Activated naive CD4-positive, alpha-beta T cell treated with anti-CD3 and anti-CD28 coated beads, Interleukin-2, amount 50 U/mL, for 24 hours (primary cell): ENCODE measurements around the gene AMH.

Experiments
- H3K27ac Mint-ChIP-seq: one replicate; pipeline ENCODE4 v1.8.0; 2021; ENCODE audit warnings: mild to moderate bottlenecking, mixed read lengths
- H3K27me3 Mint-ChIP-seq: one replicate; pipeline ENCODE4 v1.8.0; 2021; ENCODE audit warnings: mixed read lengths
- H3K36me3 Mint-ChIP-seq: one replicate; pipeline ENCODE4 v1.8.0; 2021; ENCODE audit warnings: mixed read lengths
- H3K4me1 Mint-ChIP-seq: one replicate; pipeline ENCODE4 v1.8.0; 2021; ENCODE audit warnings: mixed read lengths
- H3K4me3 Mint-ChIP-seq: one replicate; pipeline ENCODE4 v1.8.0; 2021; ENCODE audit warnings: mild to moderate bottlenecking, mixed read lengths
- H3K9me3 Mint-ChIP-seq: one replicate; pipeline ENCODE4 v1.8.0; 2021; ENCODE audit warnings: mixed read lengths

The AMH gene

DNA sequence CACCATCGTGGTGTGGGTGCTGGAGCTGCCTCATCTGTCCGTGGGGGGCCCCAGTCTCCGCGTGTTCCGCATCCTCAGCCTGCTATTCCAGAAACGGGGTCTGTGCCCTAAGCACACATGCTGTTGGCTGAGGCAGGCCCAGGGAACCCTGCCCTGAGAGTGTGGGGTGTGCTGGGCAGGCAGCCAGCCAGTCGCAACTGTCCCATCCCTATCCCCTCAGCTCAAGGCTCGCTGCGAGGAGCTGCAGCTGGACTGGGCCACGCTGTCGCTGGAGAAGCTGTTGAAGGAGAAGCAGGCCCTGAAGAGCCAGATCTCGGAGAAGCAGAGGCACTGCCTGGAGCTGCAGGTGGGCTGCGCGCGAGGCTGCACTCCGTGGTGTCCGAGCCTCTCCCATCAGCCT, 34.9 kb upstream of the AMH start:
- Mint-ChIP-seq H3K4me3 (no peak overlapping the region), H3K9me3 (no peaks in the 10 kb centered on the region), H3K4me1 (peaks cover 15% of the 10 kb centered on the region), H3K27ac (no peak overlapping the region), H3K36me3 (peaks cover 7% of the 10 kb centered on the region), H3K27me3 (no peaks in the 10 kb centered on the region)

DNA sequence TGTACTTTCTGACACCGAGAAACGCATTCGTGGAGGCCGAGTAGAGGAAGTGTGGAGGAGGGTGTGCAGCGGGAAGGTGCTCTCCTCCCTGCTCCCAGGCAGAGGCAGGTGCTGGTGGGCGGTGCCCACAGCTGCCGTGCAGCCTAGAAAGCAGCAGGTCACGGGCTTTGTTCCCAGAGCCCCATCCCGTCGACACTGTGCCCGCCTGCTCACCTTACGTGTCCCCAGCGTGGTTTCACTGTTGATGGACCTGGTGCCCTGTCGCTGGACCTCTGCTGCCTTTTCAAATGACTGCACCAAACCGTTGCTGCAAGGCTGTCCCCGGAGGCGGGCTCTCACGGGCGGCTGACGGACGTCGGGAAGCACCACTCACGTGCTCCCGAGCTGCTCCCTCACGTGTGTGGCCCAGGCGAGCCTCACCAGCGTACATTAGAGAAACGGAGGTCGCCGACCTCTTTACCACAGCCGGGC, 33.8 kb upstream of the AMH start:
- Mint-ChIP-seq H3K27me3 (no peaks in the 10 kb centered on the region), H3K4me3 (peak overlapping the region; percentile 44), H3K4me1 (peaks cover 15% of the 10 kb centered on the region), H3K27ac (peak overlapping the region; percentile 23), H3K9me3 (no peaks in the 10 kb centered on the region), H3K36me3 (peaks cover 7% of the 10 kb centered on the region)

DNA sequence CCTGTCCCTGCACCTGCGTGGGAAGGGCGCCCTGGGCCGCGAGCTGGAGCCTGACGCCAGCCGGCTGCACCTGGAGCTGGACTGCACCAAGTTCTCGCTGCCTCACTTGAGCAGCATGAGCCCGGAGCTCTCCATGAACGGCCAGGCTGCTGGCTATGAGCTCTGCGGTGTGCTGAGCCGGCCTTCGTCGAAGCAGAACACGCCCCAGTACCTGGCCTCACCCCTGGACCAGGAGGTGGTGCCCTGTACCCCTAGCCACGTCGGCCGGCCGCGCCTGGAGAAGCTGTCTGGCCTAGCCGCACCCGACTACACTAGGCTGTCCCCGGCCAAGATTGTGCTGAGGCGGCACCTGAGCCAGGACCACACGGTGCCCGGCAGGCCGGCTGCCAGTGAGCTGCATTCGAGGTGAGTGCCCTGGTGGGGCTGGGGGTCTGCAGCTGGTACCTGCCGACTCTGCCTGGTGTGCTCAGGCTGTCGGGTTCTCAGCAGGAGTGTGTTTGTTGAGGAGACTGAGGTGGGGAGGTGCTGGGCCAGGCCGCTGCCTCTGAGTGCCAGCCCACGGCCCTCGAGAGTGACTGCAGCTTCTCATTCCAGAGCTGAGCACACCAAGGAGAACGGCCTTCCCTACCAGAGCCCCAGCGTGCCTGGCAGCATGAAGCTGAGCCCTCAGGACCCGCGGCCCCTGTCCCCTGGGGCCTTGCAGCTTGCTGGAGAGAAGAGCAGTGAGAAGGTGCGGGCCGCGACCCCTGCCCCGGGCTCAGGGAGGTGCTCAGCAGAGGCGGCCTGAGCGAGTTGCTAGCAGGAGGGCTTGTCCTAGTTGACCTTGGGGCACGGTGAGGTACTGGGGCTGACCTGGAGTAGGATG, 32.5 kb upstream of the AMH start:
- Mint-ChIP-seq H3K4me1 (peaks cover 15% of the 10 kb centered on the region), H3K27ac (peak overlapping the region; percentile 62), H3K9me3 (no peaks in the 10 kb centered on the region), H3K36me3 (peaks cover 7% of the 10 kb centered on the region), H3K27me3 (no peaks in the 10 kb centered on the region), H3K4me3 (no peak overlapping the region)

DNA sequence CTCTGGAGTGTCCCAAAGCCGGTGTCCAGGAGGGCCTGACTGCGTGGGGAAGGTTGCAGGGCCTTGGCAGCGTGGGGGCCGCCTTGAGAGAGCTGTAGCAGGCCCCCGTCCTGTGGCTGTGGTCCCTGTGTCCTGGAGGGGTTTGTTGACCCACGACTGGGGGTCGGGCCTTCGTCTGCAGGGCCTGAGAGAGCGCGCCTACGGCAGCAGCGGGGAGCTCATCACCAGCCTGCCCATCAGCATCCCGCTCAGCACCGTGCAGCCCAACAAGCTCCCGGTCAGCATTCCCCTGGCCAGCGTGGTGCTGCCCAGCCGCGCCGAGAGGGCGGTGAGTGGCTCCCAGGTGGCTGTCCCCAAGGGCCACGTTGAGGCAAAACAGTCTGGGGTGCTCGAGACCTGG, 31.5 kb upstream of the AMH start:
- Mint-ChIP-seq H3K36me3 (peaks cover 4% of the 10 kb centered on the region), H3K27me3 (no peaks in the 10 kb centered on the region), H3K27ac (no peak overlapping the region), H3K4me3 (no peak overlapping the region), H3K9me3 (no peaks in the 10 kb centered on the region), H3K4me1 (peaks cover 15% of the 10 kb centered on the region)

DNA sequence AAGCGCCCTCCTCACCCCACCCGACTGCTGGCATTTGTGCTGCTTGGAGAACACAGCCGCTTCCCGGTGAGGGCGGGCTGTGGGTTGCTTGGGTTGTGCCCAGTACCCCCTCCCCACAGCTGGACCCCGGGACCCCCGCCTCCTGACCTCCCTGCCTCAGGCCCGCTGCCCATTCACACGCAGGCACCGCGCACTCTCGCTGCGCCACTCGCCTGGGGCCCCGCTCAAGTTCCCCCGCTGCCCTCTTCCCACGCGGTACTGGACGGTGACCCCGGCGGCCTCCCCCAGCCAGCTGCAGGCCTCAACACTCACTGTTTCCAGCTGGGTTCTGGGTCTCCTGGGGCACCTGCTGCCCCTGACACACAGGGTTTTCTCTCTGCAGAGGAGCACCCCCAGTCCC, 29.4 kb upstream of the AMH start:
- Mint-ChIP-seq H3K9me3 (no peaks in the 10 kb centered on the region), H3K27ac (no peak overlapping the region), H3K36me3 (peaks cover 4% of the 10 kb centered on the region), H3K27me3 (no peaks in the 10 kb centered on the region), H3K4me3 (no peak overlapping the region), H3K4me1 (peaks cover 12% of the 10 kb centered on the region)

DNA sequence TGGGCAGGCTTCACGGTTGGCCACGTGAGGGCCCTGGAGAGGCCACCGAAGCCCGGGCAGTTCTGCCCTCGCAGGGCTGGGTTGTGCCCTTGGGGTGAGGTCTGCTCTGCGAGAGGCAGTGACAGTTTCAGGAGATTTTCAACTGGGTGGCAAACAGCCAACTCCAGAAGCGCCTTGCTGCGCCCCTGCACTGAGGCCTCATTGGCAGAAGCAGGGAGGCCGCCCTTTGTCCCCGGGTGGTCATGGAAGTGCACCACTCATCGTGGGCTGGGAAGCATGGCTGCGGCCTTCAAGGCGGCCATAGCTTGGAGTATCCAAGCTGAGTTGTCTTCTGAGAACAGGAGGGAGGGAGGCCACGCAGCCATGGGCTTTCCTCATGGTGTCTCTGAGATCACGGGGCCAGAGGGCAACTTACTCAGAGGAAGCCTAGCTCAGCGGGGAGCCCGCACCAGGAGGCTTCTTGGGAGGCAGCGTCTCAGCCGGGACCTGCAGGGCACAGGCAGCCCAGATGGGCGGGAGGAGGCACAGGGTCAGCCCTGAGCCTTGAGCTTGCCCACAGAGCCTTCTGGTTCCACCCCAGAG, 27.8 kb upstream of the AMH start:
- Mint-ChIP-seq H3K9me3 (no peaks in the 10 kb centered on the region), H3K4me3 (no peak overlapping the region), H3K27ac (no peak overlapping the region), H3K36me3 (peaks cover 3% of the 10 kb centered on the region), H3K27me3 (no peaks in the 10 kb centered on the region), H3K4me1 (no peaks in the 10 kb centered on the region)

DNA sequence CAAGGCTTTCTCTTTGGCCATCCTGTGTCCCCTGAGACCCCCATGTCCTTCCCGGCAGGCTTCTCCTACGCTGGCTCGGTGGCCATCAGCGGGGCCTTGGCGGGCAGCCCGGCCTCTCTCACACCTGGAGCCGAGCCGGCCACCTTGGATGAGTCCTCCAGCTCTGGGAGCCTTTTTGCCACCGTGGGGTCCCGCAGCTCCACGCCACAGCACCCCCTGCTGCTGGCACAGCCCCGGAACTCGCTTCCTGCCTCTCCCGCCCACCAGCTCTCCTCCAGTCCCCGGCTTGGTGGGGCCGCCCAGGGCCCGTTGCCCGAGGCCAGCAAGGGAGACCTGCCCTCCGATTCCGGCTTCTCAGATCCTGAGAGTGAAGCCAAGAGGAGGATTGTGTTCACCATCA, 27.2 kb upstream of the AMH start:
- no peaks in the 10 kb centered on the region for H3K9me3 Mint-ChIP-seq
- no peak overlapping the region for H3K27ac Mint-ChIP-seq
- H3K4me1 Mint-ChIP-seq: no peaks in the 10 kb centered on the region
- H3K36me3 Mint-ChIP-seq: peaks cover 3% of the 10 kb centered on the region
- no peaks in the 10 kb centered on the region for H3K27me3 Mint-ChIP-seq
- H3K4me3 Mint-ChIP-seq: no peak overlapping the region

DNA sequence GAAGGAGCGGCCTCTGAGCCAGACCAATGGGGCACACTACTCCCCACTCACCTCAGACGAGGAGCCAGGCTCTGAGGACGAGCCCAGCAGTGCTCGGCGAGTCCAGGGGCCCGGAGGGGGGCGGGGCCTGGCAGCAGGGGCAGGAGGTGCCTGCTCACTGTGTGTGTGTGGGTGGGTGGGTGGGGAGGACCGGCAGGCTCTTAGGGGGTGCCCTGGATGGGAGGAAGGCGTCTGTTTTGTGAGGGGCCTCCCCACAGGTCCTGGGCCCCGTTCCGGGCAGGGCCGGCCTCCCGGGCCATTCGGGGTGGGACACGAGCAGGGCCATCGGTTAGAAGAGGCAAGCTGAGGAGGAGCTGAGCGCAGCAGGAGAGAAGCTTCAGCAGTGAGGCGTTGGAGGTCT, 25.7 kb upstream of the AMH start:
- H3K4me1 Mint-ChIP-seq: no peaks in the 10 kb centered on the region
- H3K27me3 Mint-ChIP-seq: no peaks in the 10 kb centered on the region
- H3K27ac Mint-ChIP-seq: no peak overlapping the region
- H3K9me3 Mint-ChIP-seq: no peaks in the 10 kb centered on the region
- no peak overlapping the region for H3K4me3 Mint-ChIP-seq
- no peaks in the 10 kb centered on the region for H3K36me3 Mint-ChIP-seq

DNA sequence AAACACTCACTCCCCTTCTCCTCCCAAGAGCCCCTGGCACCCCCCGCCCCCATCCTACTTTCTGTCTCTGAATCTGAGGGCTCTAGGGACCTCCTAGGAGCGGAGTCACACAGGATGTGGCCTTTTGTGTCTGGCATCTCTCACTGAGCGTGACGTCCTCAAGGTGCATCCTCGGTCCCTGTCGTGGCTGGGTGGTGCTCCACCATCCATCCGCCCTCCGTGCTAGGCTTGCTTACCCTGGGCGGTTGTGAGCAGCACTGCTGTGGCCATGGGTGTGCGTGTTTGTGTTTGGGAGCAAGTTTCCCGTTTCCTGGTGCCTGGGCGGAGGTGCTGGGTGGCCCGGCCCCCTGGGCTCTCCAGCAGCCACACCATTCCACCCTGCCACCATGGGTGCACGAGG, 25.2 kb upstream of the AMH start:
- H3K4me1 Mint-ChIP-seq: no peaks in the 10 kb centered on the region
- no peaks in the 10 kb centered on the region for H3K9me3 Mint-ChIP-seq
- peaks cover 1% of the 10 kb centered on the region for H3K36me3 Mint-ChIP-seq
- H3K27me3 Mint-ChIP-seq: no peaks in the 10 kb centered on the region
- no peak overlapping the region for H3K4me3 Mint-ChIP-seq
- no peak overlapping the region for H3K27ac Mint-ChIP-seq

DNA sequence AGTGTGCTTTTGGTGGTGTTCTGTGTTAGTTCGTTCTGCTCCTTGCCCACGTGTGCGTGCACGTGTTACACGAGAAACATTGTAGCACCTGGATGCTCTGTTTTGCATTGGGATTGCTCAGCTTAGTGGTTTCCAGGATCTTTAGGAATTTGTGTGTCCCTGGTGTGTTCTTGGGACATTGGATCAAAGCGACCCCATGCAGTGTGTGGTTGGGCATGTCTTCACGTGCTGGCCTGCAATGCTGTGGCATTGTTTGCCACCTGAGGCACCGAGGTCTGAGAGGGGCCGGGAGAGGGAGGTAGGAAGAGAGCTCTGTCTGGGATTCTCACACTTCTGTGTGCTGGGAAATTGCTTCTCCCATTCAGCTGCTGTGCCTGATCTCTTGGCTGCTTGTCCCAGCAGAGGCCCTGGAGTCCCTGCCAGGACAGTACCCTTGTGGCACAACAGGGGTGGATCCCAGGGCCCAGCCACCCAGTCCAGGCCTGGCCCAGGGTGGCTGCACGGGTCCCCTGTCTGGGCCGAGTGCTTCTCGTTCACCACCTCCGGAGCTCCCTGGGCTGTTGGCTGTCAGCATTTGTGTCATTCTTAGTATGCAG, 24.3 kb upstream of the AMH start:
- H3K9me3 Mint-ChIP-seq: no peaks in the 10 kb centered on the region
- no peaks in the 10 kb centered on the region for H3K27me3 Mint-ChIP-seq
- no peaks in the 10 kb centered on the region for H3K4me1 Mint-ChIP-seq
- no peak overlapping the region for H3K4me3 Mint-ChIP-seq
- H3K27ac Mint-ChIP-seq: peak overlapping the region; percentile 35
- H3K36me3 Mint-ChIP-seq: peaks cover 1% of the 10 kb centered on the region

DNA sequence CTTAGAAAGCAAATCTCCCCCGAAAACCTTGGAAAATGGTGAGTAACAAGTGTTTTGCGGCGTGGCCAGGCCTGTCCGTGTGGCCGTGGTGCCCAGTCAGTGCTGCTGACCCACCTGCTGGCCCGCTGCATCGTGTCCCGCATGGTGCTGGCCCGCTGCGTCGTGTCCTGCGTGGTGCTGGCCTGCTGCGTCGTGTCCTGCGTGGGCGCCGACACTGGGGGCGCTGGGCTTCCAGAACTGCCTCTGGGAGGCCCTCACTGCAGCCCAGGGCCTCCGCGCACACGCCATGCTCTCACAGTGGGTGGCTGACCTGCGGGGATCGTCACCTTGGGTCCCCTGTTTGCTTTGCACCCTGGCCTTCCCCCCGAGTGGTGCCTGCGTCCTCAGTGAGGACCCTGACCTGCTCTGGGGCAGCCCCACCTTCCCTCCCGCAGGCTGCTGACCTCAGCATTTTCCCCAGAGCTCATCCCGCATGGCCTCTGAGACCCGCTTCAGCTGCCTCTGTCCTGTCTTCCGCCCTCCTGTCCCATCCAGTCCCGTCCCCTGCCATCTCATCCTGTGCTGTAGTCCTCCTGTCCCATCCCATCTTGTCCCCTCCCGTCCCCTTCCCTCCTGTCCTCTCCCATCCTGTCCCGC, 23.6 kb upstream of the AMH start:
- Mint-ChIP-seq H3K27ac (no peak overlapping the region), H3K4me3 (no peak overlapping the region), H3K27me3 (no peaks in the 10 kb centered on the region), H3K36me3 (peaks cover 1% of the 10 kb centered on the region), H3K4me1 (no peaks in the 10 kb centered on the region), H3K9me3 (no peaks in the 10 kb centered on the region)

DNA sequence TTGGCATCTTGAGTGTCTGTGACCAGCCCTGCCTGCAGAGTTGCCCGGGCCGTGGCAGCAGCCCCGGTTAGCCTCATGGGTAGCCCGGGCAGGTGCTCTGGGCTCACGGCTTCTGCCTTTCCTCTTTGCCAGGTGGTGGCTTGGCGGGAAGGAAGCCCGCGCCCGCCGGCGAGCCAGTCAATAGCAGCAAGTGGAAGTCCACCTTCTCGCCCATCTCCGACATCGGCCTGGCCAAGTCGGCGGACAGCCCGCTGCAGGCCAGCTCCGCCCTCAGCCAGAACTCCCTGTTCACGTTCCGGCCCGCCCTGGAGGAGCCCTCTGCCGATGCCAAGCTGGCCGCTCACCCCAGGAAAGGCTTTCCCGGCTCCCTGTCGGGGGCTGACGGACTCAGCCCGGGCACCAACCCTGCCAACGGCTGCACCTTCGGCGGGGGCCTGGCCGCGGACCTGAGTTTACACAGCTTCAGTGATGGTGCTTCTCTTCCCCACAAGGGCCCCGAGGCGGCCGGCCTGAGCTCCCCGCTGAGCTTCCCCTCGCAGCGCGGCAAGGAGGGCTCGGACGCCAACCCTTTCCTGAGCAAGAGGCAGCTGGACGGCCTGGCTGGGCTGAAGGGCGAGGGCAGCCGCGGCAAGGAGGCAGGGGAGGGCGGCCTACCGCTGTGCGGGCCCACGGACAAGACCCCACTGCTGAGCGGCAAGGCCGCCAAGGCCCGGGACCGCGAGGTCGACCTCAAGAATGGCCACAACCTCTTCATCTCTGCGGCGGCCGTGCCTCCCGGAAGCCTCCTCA, 22.9 kb upstream of the AMH start:
- no peaks in the 10 kb centered on the region for H3K9me3 Mint-ChIP-seq
- H3K36me3 Mint-ChIP-seq: peaks cover 1% of the 10 kb centered on the region
- no peaks in the 10 kb centered on the region for H3K4me1 Mint-ChIP-seq
- no peak overlapping the region for H3K27ac Mint-ChIP-seq
- no peaks in the 10 kb centered on the region for H3K27me3 Mint-ChIP-seq
- no peak overlapping the region for H3K4me3 Mint-ChIP-seq

DNA sequence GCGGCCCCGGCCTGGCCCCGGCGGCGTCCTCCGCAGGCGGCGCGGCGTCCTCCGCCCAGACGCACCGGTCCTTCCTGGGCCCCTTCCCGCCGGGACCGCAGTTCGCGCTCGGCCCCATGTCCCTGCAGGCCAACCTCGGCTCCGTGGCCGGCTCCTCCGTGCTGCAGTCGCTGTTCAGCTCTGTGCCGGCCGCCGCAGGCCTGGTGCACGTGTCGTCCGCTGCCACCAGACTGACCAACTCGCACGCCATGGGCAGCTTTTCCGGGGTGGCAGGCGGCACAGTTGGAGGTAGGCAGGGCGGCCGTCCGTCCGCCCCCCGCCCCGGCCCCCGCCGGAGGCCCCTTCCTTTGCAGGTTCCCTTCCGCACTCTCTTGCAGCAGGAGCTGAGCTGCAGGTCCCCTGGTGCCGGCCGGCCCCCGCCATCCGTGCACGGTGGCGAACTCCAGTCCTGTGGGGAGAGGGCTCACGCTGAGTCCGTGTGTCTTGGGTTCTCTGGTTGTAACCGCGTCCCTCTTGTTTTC, 22.2 kb upstream of the AMH start:
- H3K27me3 Mint-ChIP-seq: no peaks in the 10 kb centered on the region
- H3K36me3 Mint-ChIP-seq: peaks cover 1% of the 10 kb centered on the region
- no peak overlapping the region for H3K27ac Mint-ChIP-seq
- H3K4me3 Mint-ChIP-seq: no peak overlapping the region
- no peaks in the 10 kb centered on the region for H3K9me3 Mint-ChIP-seq
- H3K4me1 Mint-ChIP-seq: no peaks in the 10 kb centered on the region

DNA sequence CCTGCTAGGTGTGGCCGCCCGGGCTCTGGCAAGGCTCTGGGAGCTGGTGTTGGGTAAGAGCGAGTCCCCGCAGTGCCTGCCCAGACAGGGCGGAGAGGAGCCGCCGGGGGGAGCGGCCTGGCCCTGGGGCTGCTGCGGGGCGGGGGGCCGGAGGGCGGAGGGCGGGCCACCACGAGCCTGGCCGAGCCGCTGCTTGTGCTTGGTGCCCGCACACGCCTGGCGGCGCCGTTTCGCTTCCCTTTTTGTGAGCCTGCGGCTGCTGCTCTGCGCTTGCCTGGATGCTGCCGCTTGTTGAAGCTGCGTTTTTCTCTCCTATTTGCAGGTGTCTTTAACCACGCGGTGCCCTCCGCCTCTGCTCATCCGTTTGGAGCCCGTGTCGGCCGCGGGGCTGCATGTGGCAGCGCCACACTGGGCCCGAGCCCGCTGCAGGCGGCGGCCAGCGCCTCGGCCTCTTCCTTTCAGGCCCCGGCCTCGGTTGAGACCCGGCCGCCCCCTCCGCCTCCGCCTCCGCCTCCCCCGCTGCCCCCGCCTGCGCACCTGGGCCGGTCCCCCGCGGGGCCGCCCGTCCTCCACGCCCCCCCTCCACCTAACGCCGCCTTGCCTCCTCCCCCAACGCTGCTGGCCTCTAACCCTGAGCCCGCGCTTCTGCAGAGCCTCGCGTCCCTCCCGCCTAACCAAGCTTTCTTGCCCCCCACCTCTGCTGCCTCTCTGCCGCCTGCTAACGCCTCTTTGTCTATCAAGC, 21.5 kb upstream of the AMH start:
- Mint-ChIP-seq H3K27me3 (no peaks in the 10 kb centered on the region), H3K4me1 (no peaks in the 10 kb centered on the region), H3K36me3 (peaks cover 1% of the 10 kb centered on the region), H3K27ac (no peak overlapping the region), H3K9me3 (no peaks in the 10 kb centered on the region), H3K4me3 (no peak overlapping the region)
